Stimulated activated CD8-positive, alpha-beta memory T cell treated with anti-CD3 and anti-CD28 coated beads, Interleukin-12 subunit alpha, Interleukin-12 subunit beta, amount 100 ng/mL, for 4 hours (primary cell): ENCODE results near the gene TXNDC17.
"Not testable (repeated sequence)": the region's sequence is repeated elsewhere in the genome, so short reads cannot be mapped to it uniquely, and the experiment has no call there.

ENCODE experiments used
- DNase-seq: peaks from one replicate; pipeline ENCODE4 v3.0.0-alpha.2; 2020; ENCODE audit warnings: low read depth

Gene TXNDC17

GRCh38 chr17:6661464-6661848 lies 20.6 kb downstream of the TXNDC17 start:
- no peak for DNase-seq

DNA sequence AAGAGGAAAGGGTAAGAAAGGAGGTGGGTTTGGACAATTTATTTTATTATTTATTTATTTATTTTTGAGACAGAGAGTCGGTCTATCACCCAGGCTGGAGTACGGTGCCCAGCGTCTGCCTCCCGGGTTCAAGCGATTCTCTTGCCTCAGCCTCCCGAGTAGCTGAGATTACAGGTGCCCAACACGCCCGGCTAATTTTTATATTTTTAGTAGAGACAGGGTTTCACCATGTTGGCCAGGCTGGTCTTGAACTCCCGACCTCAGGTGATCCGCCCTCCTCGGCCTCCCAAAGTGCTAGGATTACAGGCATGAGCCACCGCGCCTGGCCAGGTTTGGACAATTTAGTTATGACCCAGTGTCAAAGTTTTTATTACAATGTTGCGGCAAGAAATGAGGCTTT lies 22.3 kb downstream of the TXNDC17 start:
- not testable (repeated sequence) for DNase-seq

DNA sequence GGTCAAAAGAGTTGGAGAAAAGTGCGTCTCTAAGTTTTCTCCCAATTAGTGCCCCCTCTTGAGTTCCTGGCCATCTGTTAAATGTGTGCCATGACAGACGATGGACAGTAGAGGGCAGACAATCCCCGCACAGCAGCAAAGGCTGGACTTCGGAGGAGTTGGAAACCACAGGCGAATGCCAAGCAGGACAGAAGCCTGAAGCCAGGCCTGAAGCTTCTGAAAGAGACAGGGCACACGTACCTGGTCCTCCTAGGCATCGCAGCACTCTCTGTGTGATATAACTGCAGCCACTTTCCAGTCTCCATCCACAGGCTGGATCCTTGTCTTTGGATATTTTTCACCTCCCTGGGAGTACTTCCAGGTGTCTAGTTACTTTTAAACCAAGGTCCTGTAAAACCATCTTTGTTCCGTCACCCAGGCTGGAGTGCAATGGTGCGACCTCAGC lies 25.2 kb downstream of the TXNDC17 start:
- no peak for DNase-seq

DNA sequence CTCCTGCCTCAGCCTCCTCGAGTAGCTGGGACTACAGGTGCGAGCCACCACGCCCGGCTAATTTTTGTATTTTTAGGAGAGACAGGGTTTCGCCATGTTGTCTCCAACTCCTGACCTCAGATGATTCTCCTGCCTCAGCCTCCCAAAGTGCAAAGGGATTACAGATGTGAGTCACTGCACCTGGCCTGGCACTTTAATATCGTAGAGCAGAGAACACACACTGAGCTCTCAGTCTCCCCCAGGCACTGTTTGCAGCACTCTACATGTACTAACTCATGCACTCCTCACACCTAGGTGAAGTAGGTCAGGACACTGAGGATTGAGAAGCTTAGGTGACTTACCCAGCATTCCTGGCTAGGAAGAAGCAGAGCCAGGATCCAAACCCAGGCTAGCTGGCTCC lies 25.7 kb downstream of the TXNDC17 start:
- DNase-seq = no peak

DNA sequence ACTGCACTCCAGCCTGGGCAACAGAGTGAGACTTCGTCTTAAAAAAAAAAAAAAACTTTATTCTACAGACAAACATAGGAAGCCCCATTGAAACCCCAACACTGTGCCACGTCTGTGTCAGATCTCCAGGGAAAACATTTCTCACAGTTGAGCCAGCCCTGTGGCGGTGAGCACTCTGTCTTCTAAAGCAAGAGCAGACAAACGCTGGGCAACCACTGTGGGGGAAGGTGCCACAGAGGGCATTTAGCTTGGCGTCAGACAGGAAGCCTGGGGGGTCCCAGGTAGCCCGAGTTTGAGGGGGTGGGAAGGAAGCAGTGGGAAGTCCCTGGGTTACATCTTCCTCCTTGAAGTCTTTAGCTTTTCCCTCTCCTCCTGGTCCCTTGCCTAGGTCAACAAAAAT lies 26.7 kb downstream of the TXNDC17 start:
- DNase-seq = no peak

DNA sequence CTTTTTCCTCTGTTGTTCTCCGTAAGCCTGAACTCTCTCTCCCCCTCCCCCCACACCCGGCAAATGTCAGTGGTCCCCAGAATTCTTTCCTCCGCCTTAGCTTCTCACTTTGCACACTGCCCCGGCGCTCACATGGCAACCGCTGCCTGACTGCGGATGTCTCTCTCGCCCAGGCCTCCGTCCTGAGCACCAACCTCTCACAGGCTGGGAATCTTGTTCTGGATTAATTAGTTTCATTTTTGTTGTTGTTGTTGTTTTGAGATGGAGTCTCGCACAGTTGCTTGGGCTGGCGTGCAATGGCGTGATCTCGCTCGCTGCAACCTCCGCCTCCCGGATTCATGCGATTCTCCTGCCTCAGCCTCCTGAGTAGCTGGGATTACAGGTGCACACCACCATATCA lies 27.4 kb downstream of the TXNDC17 start:
- no peak for DNase-seq

DNA sequence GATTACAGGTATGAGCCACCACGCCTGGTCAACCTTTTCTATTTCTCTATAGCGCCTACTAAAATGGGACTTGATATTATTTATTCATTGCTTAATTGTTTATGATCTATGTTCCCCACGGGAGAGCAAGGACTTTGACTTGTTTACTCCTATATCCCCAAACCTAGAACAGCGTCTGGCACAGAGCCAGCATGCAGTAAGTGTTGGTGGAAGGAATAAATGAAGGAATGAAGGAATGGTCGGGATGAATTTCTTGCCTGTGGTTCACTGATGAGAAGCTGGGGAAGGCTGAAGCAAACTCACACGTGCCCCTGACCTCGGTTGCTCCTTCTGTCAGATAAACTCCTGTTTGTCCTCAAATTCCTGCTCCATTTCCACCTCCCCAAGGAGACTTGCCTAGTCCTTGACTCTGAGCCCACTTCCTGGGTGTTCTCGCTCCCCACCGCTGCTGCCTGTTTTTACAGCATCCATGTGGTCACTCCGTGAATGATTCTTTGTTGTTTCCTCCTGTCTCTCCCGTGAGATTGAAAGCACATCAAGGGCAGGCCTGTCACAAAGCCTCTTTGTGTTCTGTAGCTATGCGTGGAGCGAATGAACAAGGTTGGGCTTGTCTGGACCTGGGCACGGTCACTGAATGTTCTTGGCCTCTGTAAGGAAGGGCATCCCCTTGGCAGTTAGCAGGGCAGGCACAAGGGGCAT lies 28.0 kb downstream of the TXNDC17 start:
- no peak for DNase-seq

DNA sequence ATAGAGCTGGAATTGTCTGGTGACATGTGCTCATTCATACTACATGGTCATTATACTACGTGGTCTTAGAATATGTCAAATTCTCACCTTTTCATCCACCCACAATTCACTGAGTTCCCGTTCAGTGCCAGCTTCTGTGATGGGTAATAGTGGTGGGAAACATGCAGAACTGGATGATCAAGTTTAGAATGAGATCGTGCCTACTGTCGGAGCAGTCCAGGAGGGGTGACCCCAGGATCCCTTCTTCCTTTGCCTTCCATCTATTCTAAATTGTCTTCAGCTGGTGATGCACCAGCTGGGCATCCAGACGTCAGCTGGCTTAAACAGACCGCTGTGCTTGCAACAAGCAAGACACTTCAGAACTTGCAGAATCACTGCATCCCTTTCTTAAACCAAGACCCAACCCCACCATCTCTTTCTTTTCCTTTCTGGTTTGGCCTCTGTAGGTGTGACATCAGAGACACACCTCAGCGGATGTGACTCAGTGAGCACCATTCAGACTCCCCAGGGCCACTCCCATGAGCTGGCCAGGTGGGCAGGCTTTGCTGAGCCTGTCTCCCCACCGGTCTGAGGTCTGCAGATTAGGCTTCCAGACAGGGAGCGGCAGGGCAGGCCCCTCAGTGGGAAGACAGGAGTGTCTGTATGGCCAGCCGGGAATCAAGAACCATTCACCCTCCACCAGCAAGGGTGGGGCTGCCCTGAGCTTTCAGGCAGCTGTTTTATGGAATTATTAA lies 28.8 kb downstream of the TXNDC17 start:
- DNase-seq = no peak

DNA sequence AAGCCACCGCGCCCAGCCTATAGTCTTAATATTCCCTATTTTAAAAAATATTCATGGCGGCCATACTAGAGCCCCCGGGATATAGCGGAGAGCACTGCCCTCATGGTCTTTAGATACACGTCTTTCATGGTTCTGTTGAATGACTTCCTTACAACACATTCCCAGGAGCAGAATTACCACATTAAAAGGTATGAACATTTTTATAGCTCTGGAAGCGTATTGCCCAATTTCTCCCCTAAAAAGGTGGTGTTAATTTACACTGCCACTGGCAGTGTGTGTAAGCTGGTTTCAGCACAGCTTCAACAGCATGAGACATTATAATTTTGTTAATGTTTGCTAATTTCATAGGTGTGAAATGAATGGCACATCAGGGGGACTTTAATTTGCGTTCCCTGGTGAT lies 29.7 kb downstream of the TXNDC17 start:
- no peak for DNase-seq

GRCh38 chr17:6670999-6671398 lies 30.1 kb downstream of the TXNDC17 start:
- DNase-seq = no peak

GRCh38 chr17:6671431-6671830 lies 30.6 kb downstream of the TXNDC17 start:
- no peak for DNase-seq

DNA sequence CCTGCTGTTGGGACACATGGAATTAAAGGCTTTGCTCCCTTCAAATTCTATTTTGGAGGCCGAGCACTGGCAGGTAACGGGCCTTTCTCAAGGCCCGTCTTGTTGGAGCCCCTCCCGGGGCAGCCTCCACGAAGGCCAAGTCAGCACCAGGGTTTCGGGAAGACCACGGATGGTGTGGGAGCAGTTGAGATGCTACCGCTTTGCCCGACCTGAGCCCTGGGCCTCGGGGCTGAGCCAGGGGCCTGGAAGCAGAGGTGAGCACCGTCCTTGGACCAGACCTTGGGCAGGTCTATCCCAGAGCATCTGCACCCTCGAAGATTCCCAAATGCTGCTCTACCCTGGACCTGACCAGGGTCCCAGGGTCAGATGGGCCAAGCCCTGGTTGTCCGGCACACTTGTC lies 33.7 kb downstream of the TXNDC17 start:
- no peak for DNase-seq

DNA sequence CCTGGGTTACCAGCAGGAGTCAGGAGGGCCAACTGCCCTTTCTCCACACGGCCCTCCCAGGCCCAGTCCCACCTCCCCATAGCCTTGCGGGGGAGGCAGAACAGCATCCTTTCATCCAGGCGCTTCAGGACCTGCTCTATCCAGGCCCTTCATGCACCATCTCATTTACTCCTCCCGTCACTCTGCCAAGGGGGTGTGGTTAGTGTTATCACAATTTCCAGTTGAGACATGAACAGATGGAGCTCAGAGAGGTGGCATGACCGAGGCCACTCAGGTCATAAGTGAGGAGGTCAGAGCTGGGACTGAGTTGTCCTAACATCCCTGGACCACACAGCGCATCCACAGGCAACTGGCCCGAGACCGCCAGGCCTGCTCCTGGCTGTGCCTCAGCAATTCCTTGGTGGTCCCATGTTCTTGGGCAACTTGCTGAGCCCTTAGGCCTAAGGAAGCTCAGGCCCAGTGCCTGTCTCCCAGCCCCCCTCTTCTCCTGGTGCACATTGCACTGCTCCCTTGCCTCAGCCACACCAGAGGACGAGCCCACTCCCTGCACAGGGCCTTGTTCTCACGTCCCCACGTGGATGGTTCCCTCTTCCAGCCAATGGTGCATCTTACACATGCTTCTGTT lies 34.5 kb downstream of the TXNDC17 start:
- no peak for DNase-seq

- DNase-seq = no peak
These were observed 35.9 kb downstream of the TXNDC17 start for GRCh38 chr17:6676802-6677157.

GRCh38 chr17:6677158-6677831 lies 36.4 kb downstream of the TXNDC17 start:
- no peak for DNase-seq

GRCh38 chr17:6677946-6678345 lies 37.1 kb downstream of the TXNDC17 start:
- no peak for DNase-seq

GRCh38 chr17:6679241-6679640 lies 38.4 kb downstream of the TXNDC17 start:
- no peak for DNase-seq

GRCh38 chr17:6681176-6681575 lies 40.3 kb downstream of the TXNDC17 start:
- DNase-seq = no peak

DNA sequence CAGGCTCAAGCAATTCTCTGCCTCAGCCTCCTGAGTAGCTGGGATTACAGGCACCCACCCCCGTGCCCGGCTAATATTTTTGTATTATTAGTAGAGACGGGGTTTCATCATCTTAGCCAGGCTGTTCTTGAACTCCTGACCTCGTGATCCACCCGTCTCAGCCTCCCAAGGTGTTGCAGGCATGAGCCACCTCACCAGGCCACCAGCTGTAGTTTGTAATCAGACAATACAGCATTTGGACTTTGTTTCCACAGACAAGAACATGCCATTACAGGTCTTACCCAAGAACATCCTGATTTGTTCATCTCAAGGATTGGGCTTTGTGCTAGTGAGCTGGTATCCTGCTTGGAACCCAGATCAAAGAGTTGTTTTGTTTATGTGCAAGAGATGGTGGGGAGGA lies 40.8 kb downstream of the TXNDC17 start:
- DNase-seq = no peak

GRCh38 chr17:6682339-6682738 lies 41.5 kb downstream of the TXNDC17 start:
- DNase-seq = no peak

DNA sequence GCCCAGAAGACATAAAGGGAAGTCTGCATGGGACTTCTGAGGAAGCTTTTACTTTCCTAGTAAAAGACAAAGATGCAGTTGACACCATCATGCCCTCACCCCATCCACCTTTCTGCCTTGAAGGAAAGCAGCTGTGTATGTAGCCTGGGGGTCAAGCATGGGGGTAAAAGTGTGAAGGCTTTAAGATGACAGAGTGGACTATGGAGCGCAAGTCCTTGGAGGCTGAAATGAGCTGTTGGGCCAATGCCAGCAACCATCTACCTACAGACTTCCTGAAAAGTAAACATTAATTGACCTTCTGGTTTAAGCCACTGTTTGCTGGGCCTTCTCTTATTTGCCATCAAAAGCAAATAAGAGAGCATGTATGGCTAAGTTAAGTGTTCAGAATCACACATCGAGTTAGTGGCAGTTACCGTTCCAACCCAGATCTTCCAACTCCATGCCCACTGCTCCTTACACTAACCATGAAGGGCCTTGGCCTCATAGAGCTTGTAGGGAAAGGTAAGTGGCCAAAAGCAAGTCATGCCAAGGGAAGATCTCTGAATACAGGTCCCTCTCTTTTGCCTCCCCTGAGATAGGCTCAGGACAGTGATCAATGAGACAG lies 42.3 kb downstream of the TXNDC17 start:
- DNase-seq = no peak

DNA sequence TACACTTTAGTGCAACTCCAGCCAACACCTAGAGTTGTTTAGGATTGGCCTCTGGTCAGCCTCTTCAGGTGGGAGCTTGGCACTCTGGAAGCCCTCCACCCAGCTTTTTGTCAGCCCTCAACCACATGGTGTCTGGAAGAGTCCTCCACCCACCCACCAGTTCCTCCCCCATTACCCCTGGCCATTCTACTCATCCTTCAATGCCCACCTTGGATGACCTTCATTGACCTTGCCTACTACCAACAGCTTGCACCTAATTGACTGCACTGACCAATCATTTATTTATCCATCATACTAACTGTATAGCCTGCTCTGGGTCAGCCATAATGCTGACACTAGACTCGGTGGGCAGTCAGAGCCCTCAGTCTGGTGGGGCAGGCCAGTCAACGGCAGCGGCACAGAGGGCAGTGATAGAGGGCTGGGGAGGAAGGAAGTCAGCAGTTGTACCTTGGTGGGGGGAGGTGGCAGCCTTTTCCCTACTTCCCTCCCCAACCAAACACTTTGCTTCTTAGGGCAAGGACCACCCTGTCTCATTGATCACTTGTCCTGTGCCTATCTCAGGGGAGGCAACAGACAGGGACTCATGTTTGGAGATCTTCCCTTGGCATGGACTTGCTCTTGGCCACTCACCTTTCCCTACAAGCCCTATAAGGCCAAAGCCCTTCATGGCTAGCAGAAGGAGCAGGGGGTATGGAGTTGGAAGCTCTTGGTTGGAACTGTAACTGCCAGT lies 43.0 kb downstream of the TXNDC17 start:
- no peak for DNase-seq
